Parathyroid adenoma (tissue), 2 donors: Measurements from ENCODE around the gene PCNP.

Source experiments
- H2AFZ ChIP-seq: fragments of 300-600 bp; sonication (generic); one replicate; pipeline ENCODE4 v1.7.0; 2017; ENCODE audit warnings: antibody characterized with exemption, mild to moderate bottlenecking
- H3K27ac ChIP-seq: fragments of 300-600 bp; sonication (generic); one replicate; pipeline ENCODE4 v1.7.0; 2017
- H3K27me3 ChIP-seq: fragments of 300-600 bp; sonication (generic); one replicate; pipeline ENCODE4 v1.7.0; 2017; ENCODE audit warnings: low read length; ENCODE audit not compliant: control insufficient read depth, insufficient read depth
- H3K36me3 ChIP-seq: fragments of 300-600 bp; sonication (generic); one replicate; pipeline ENCODE4 v1.7.0; 2017; ENCODE audit warnings: low read length; ENCODE audit not compliant: control insufficient read depth, insufficient read depth
- H3K4me1 ChIP-seq: fragments of 300-600 bp; sonication (generic); one replicate; pipeline ENCODE4 v1.7.0; 2017; ENCODE audit warnings: control low read depth
- H3K4me2 ChIP-seq: fragments of 300-600 bp; sonication (generic); one replicate; pipeline ENCODE4 v1.7.0; 2017; ENCODE audit warnings: low read length
- H3K4me3 ChIP-seq: fragments of 300-600 bp; sonication (generic); one replicate; pipeline ENCODE4 v1.7.0; 2017; ENCODE audit warnings: low read depth, low read length
- H3K79me2 ChIP-seq: fragments of 300-600 bp; sonication (generic); one replicate; pipeline ENCODE4 v1.7.0; 2017; ENCODE audit warnings: control low read depth
- H3K9ac ChIP-seq: fragments of 300-600 bp; sonication (generic); one replicate; pipeline ENCODE4 v1.7.0; 2017; ENCODE audit warnings: mild to moderate bottlenecking
- H3K9me3 ChIP-seq: fragments of 300-600 bp; sonication (generic); one replicate; pipeline ENCODE4 v1.7.0; 2017; ENCODE audit warnings: low read length; ENCODE audit not compliant: control insufficient read depth
- TF ChIP-seq, protein P1 (sequence below): fragments of 300-600 bp; sonication (generic); IDR thresholded peaks from one replicate; pipeline ENCODE4 v1.7.0; 2017; ENCODE audit warnings: antibody characterized with exemption, mild to moderate bottlenecking
- donor health status: primary hyperparathyroidism.

The PCNP gene

DNA sequence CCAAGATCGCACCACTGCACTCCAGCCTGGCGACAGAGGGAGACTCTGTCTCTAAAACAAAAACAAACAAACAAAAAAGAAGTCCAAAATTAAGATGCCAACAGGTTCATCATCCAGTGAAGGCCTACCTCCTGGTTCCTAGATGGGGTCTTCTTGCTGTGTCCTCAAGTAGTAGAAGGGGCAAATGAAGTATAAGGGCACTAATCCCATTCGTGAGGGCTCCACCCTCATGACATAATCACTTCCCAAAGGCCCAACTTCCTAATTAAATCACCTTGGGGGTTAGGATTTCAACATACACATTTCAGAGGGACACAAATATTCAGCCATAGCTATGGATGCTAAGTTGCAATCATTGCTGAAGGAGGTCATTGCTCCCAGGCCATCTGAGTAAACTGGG is 45.8 kb downstream of the PCNP start:
- Histone ChIP-seq H3K27me3 (no peaks in the 10 kb centered on the region), H3K27ac (no peak overlapping the region), H3K9ac (no peak overlapping the region), H3K9me3 (no peaks in the 10 kb centered on the region), H3K4me1 (no peaks in the 10 kb centered on the region), H2AFZ (no peak overlapping the region), H3K4me3 (no peak overlapping the region), H3K79me2 (no peaks in the 10 kb centered on the region), H3K4me2 (no peak overlapping the region), H3K36me3 (no peaks in the 10 kb centered on the region)
- TF ChIP-seq, protein P1, sequence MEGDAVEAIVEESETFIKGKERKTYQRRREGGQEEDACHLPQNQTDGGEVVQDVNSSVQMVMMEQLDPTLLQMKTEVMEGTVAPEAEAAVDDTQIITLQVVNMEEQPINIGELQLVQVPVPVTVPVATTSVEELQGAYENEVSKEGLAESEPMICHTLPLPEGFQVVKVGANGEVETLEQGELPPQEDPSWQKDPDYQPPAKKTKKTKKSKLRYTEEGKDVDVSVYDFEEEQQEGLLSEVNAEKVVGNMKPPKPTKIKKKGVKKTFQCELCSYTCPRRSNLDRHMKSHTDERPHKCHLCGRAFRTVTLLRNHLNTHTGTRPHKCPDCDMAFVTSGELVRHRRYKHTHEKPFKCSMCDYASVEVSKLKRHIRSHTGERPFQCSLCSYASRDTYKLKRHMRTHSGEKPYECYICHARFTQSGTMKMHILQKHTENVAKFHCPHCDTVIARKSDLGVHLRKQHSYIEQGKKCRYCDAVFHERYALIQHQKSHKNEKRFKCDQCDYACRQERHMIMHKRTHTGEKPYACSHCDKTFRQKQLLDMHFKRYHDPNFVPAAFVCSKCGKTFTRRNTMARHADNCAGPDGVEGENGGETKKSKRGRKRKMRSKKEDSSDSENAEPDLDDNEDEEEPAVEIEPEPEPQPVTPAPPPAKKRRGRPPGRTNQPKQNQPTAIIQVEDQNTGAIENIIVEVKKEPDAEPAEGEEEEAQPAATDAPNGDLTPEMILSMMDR, result no peak

DNA sequence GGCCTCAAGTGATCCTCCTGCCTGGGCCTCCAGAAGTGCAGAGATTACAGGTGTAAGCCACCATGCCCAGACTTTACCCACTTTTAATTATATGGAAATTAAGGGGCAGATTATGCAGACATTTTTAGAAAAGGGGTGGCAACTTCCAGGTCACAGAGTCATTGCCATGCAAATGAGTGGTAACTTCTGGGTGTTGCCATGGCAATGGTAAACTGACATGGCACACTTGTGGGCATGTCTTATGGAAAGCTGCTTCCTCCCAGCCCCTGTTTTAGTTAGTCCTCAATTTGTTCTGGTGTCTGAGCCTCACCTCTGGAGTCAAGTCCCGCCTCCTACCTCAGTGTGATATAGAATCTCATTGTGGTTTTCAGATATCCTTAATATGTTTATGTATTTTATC is 49.7 kb downstream of the PCNP start:
- no peaks in the 10 kb centered on the region for H3K79me2 ChIP-seq

DNA sequence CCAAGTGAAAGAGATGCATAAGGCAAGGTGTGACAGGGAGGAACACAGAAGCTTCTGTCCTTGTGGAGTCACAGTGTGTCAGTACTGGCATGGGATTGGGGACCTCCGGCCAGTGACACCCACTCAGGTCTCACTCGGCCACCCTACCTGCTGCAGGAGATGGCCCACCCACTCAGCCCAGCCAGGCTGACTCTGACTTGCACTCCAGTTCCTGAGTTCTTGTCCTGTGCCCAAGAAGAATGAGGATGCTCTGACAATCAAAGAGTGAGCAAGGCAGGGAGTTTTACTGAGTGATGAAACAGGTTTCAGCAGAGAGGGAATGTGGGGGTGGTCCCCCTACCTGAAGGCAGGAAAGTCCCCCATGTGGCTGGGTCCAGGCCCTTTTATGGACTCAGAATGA is 50.9 kb downstream of the PCNP start:
- H3K79me2 ChIP-seq, result no peaks in the 10 kb centered on the region
- no peak overlapping the region for H3K4me3 ChIP-seq
- H3K4me2 ChIP-seq, result no peak overlapping the region
- TF ChIP-seq, protein P1, result no peak
- no peaks in the 10 kb centered on the region for H3K4me1 ChIP-seq
- no peak overlapping the region for H3K9ac ChIP-seq
- no peaks in the 10 kb centered on the region for H3K36me3 ChIP-seq
- no peak overlapping the region for H3K27ac ChIP-seq
- no peaks in the 10 kb centered on the region for H3K9me3 ChIP-seq
- H3K27me3 ChIP-seq, result no peaks in the 10 kb centered on the region
- H2AFZ ChIP-seq, result no peak overlapping the region

More for the DNA sequence above, 49.7 kb downstream of the PCNP start:
- no peaks in the 10 kb centered on the region for H3K9me3 ChIP-seq
- H3K36me3 ChIP-seq, result no peaks in the 10 kb centered on the region
- no peaks in the 10 kb centered on the region for H3K27me3 ChIP-seq
- H3K4me1 ChIP-seq, result no peaks in the 10 kb centered on the region
- no peak overlapping the region for H3K9ac ChIP-seq
- H2AFZ ChIP-seq, result no peak overlapping the region
- no peak overlapping the region for H3K4me2 ChIP-seq
- H3K4me3 ChIP-seq, result no peak overlapping the region
- TF ChIP-seq, protein P1, result no peak
- no peak overlapping the region for H3K27ac ChIP-seq

DNA sequence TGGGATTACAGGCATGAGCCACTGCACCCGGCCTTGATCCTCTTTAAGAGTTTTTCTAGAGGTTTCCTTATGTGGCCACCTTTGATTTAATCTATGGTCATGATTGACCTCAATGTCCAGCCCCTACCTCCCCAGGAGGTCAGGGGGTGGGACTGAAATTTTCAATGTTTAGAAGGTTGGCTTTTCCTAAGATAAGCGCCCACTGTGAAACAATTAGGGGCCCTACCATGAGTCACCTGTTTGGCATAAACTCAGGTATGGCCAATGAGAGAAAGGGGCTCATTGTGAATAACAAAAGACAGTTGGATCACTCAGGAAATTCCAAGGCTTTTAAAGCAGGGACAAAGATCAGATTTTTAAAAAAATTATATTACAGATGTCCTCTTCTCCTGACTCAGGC is 51.9 kb downstream of the PCNP start:
- no peaks in the 10 kb centered on the region for H3K79me2 ChIP-seq
- no peak overlapping the region for H2AFZ ChIP-seq
- H3K36me3 ChIP-seq, result no peaks in the 10 kb centered on the region
- H3K9me3 ChIP-seq, result no peaks in the 10 kb centered on the region
- no peak overlapping the region for H3K4me2 ChIP-seq
- H3K4me1 ChIP-seq, result no peaks in the 10 kb centered on the region
- no peak overlapping the region for H3K9ac ChIP-seq
- TF ChIP-seq, protein P1, result no peak
- H3K4me3 ChIP-seq, result no peak overlapping the region
- no peak overlapping the region for H3K27ac ChIP-seq
- no peaks in the 10 kb centered on the region for H3K27me3 ChIP-seq

DNA sequence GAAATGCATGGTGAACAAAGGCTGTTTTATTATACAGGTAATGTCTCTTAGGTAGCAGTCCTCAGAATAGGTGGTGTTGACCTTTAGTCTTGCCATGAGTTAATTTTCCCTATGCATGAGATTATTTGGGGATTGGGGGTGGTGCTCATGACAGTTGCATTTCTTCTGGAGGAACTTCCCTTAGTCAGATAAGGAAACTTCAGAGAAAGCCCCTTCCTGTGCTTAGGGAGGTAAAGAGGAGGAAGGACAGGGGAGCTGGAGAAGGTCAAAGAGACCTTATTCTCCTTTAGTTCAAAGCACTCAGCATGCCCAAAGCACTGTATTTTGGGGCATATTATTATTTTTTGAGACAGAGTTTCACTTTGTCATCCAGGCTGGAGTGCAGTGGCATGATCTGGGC is 55.2 kb downstream of the PCNP start:
- Histone ChIP-seq H3K4me3 (no peak overlapping the region), H3K79me2 (no peaks in the 10 kb centered on the region), H2AFZ (no peak overlapping the region), H3K27me3 (no peaks in the 10 kb centered on the region), H3K4me2 (no peak overlapping the region), H3K36me3 (no peaks in the 10 kb centered on the region), H3K27ac (no peak overlapping the region), H3K9me3 (no peaks in the 10 kb centered on the region), H3K4me1 (no peaks in the 10 kb centered on the region), H3K9ac (no peak overlapping the region)
- TF ChIP-seq, protein P1, result no peak
